Measurements from ENCODE around the gene CNDP1. TPM values are rescaled to one million over a fixed set of nuclear protein-coding genes. Genes with fewer than 3 reads are reported as not detected.
"Not testable (repeated sequence)": the region's sequence is repeated elsewhere in the genome, so short reads cannot be mapped to it uniquely, and the experiment has no call there.

CNDP1 gene
- total RNA-seq, 1 experiment from 2014 or later, result not detected

- Histone ChIP-seq H3K4me3 (no peak overlapping the region), H3K9me3 (replicated peaks) (no peaks in the 10 kb centered on the region), H3K4me1 (no peaks in the 10 kb centered on the region), H3K27ac (no peak overlapping the region), H3K27me3 (no peaks in the 10 kb centered on the region), H3K36me3 (no peaks in the 10 kb centered on the region)
- DNase-seq, result no peak
Measured at GRCh38 chr18:74522635-74523548, 11.4 kb upstream of the CNDP1 start.

GRCh38 chr18:74524097-74524496 is 10.2 kb upstream of the CNDP1 start:
- no peaks in the 10 kb centered on the region for H3K27me3 ChIP-seq
- DNase-seq, result no peak
- H3K4me3 ChIP-seq, result no peak overlapping the region
- H3K36me3 ChIP-seq, result no peaks in the 10 kb centered on the region
- H3K27ac ChIP-seq, result no peak overlapping the region
- no peaks in the 10 kb centered on the region for H3K9me3 ChIP-seq (replicated peaks)
- no peaks in the 10 kb centered on the region for H3K4me1 ChIP-seq

GRCh38 chr18:74524915-74525314 is 9.4 kb upstream of the CNDP1 start:
- not testable (repeated sequence) for H3K27me3 ChIP-seq; H3K27ac ChIP-seq; H3K9me3 ChIP-seq (replicated peaks); H3K36me3 ChIP-seq; H3K4me1 ChIP-seq; H3K4me3 ChIP-seq; DNase-seq

GRCh38 chr18:74525741-74526140 is 8.6 kb upstream of the CNDP1 start:
- no peaks in the 10 kb centered on the region for H3K27me3 ChIP-seq
- H3K9me3 ChIP-seq (replicated peaks), result no peaks in the 10 kb centered on the region
- no peaks in the 10 kb centered on the region for H3K36me3 ChIP-seq
- no peaks in the 10 kb centered on the region for H3K4me1 ChIP-seq
- H3K4me3 ChIP-seq, result no peak overlapping the region
- no peak overlapping the region for H3K27ac ChIP-seq
- no peak for DNase-seq

- no peaks in the 10 kb centered on the region for H3K36me3 ChIP-seq
- no peaks in the 10 kb centered on the region for H3K9me3 ChIP-seq (replicated peaks)
- H3K4me1 ChIP-seq, result no peaks in the 10 kb centered on the region
- no peaks in the 10 kb centered on the region for H3K27me3 ChIP-seq
- H3K27ac ChIP-seq, result no peak overlapping the region
- H3K4me3 ChIP-seq, result no peak overlapping the region
- no peak for DNase-seq
Measured at GRCh38 chr18:74526488-74526887, 7.8 kb upstream of the CNDP1 start.

- Histone ChIP-seq H3K27ac (no peak overlapping the region), H3K27me3 (no peaks in the 10 kb centered on the region), H3K9me3 (replicated peaks) (no peaks in the 10 kb centered on the region), H3K36me3 (no peaks in the 10 kb centered on the region), H3K4me3 (no peak overlapping the region), H3K4me1 (no peaks in the 10 kb centered on the region)
- no peak for DNase-seq
Measured at GRCh38 chr18:74528478-74528877, 5.8 kb upstream of the CNDP1 start.

- no peaks in the 10 kb centered on the region for H3K27me3 ChIP-seq
- no peaks in the 10 kb centered on the region for H3K9me3 ChIP-seq (replicated peaks)
Measured at GRCh38 chr18:74528913-74529312, 5.4 kb upstream of the CNDP1 start.

GRCh38 chr18:74529378-74529777 is 4.9 kb upstream of the CNDP1 start:
- H3K4me1 ChIP-seq, result no peaks in the 10 kb centered on the region
- H3K9me3 ChIP-seq (replicated peaks), result no peaks in the 10 kb centered on the region
- no peak for DNase-seq

More at GRCh38 chr18:74528913-74529312, 5.4 kb upstream of the CNDP1 start:
- DNase-seq, result no peak
- Histone ChIP-seq H3K27ac (no peak overlapping the region), H3K4me1 (no peaks in the 10 kb centered on the region), H3K4me3 (no peak overlapping the region), H3K36me3 (no peaks in the 10 kb centered on the region)

GRCh38 chr18:74529811-74530583 is 4.3 kb upstream of the CNDP1 start:
- no peak overlapping the region for H3K4me3 ChIP-seq
- H3K4me1 ChIP-seq, result no peaks in the 10 kb centered on the region
- H3K36me3 ChIP-seq, result no peaks in the 10 kb centered on the region
- H3K9me3 ChIP-seq (replicated peaks), result no peaks in the 10 kb centered on the region
- no peak for DNase-seq
- H3K27me3 ChIP-seq, result no peaks in the 10 kb centered on the region
- H3K27ac ChIP-seq, result no peak overlapping the region

More at GRCh38 chr18:74529378-74529777, 4.9 kb upstream of the CNDP1 start:
- no peak overlapping the region for H3K4me3 ChIP-seq
- H3K27ac ChIP-seq, result no peak overlapping the region
- no peaks in the 10 kb centered on the region for H3K27me3 ChIP-seq
- H3K36me3 ChIP-seq, result no peaks in the 10 kb centered on the region

- no peaks in the 10 kb centered on the region for H3K27me3 ChIP-seq
- no peak for DNase-seq
- H3K4me3 ChIP-seq, result no peak overlapping the region
- H3K4me1 ChIP-seq, result no peaks in the 10 kb centered on the region
- H3K9me3 ChIP-seq (replicated peaks), result no peaks in the 10 kb centered on the region
- H3K36me3 ChIP-seq, result no peaks in the 10 kb centered on the region
- H3K27ac ChIP-seq, result no peak overlapping the region
Measured at GRCh38 chr18:74530584-74530862, 3.8 kb upstream of the CNDP1 start.

GRCh38 chr18:74531043-74531442 is 3.3 kb upstream of the CNDP1 start:
- no peak for DNase-seq
- H3K4me3 ChIP-seq, result no peak overlapping the region
- no peaks in the 10 kb centered on the region for H3K9me3 ChIP-seq (replicated peaks)

GRCh38 chr18:74532511-74533025 is 1.7 kb upstream of the CNDP1 start:
- Histone ChIP-seq H3K27me3 (no peaks in the 10 kb centered on the region), H3K4me3 (no peak overlapping the region), H3K4me1 (no peaks in the 10 kb centered on the region), H3K36me3 (no peaks in the 10 kb centered on the region), H3K27ac (no peak overlapping the region), H3K9me3 (replicated peaks) (no peaks in the 10 kb centered on the region)
- no peak for DNase-seq

More at GRCh38 chr18:74531043-74531442, 3.3 kb upstream of the CNDP1 start:
- H3K4me1 ChIP-seq, result no peaks in the 10 kb centered on the region
- H3K27ac ChIP-seq, result no peak overlapping the region
- no peaks in the 10 kb centered on the region for H3K36me3 ChIP-seq
- H3K27me3 ChIP-seq, result no peaks in the 10 kb centered on the region

GRCh38 chr18:74533666-74534065 is 634 bp upstream of the CNDP1 start:
- no peak for DNase-seq
- no peaks in the 10 kb centered on the region for H3K4me1 ChIP-seq
- H3K36me3 ChIP-seq, result no peaks in the 10 kb centered on the region
- no peak overlapping the region for H3K4me3 ChIP-seq
- no peak overlapping the region for H3K27ac ChIP-seq
- H3K27me3 ChIP-seq, result no peaks in the 10 kb centered on the region
- H3K9me3 ChIP-seq (replicated peaks), result no peaks in the 10 kb centered on the region

- no peak overlapping the region for H3K4me3 ChIP-seq
- H3K36me3 ChIP-seq, result no peaks in the 10 kb centered on the region
- no peak overlapping the region for H3K27ac ChIP-seq
- no peaks in the 10 kb centered on the region for H3K27me3 ChIP-seq
- DNase-seq, result no peak
- H3K9me3 ChIP-seq (replicated peaks), result no peaks in the 10 kb centered on the region
- H3K4me1 ChIP-seq, result no peaks in the 10 kb centered on the region
Measured at GRCh38 chr18:74534981-74535649, 815 bp downstream of the CNDP1 start.

- no peaks in the 10 kb centered on the region for H3K9me3 ChIP-seq (replicated peaks)
- no peak overlapping the region for H3K4me3 ChIP-seq
- H3K4me1 ChIP-seq, result no peaks in the 10 kb centered on the region
- H3K27me3 ChIP-seq, result no peaks in the 10 kb centered on the region
- H3K27ac ChIP-seq, result no peak overlapping the region
- no peaks in the 10 kb centered on the region for H3K36me3 ChIP-seq
- no peak for DNase-seq
Measured at GRCh38 chr18:74539289-74539688, 5.0 kb downstream of the CNDP1 start.
